Keratinocyte (primary cell): ENCODE measurements around the gene CRTC2.

Source experiments
- EZH2 ChIP-seq: IDR thresholded peaks from one replicate; pipeline ENCODE4 v1.6.1; 2012; ENCODE audit warnings: inconsistent platforms, mild to moderate bottlenecking, low read length, moderate library complexity
- TF ChIP-seq, protein P1 (sequence below), 3 experiments: IDR thresholded peaks in 1 of 3; conservative IDR thresholded peaks in 1 of 3; optimal IDR thresholded peaks in 1 of 3; 2 replicates in 2 of 3; 3 replicates in 1 of 3; pipeline versions ENCODE3 to v1.5.1; 2011; ENCODE audit warnings: low read length in 3 of 3, mild to moderate bottlenecking in 3 of 3, moderate library complexity in 2 of 3, control low read depth in 1 of 3, inconsistent platforms in 1 of 3; ENCODE audit not compliant: insufficient read depth in 2 of 3; ENCODE audit errors: extremely low read depth in 1 of 3

DNA sequence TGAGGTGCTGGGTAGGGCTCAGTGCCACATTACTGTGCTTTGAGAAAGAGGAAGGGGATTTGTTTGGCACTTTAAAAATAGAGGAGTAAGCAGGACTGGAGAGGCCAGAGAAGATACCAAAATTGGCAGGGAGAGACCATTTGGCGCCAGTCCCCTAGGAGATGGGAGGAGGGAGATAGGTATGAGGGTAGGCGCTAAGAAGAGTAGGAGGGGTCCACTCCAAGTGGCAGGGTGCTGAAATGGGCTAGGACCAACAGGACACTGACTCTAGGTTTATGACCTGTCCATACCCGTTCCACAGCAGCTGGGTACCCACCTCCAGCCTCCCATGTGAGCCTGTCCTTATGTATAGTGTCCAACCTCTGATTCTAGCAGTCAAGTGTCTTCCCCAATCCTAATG lies 1.0 kb upstream of the CRTC2 start:
- TF ChIP-seq, protein P1, sequence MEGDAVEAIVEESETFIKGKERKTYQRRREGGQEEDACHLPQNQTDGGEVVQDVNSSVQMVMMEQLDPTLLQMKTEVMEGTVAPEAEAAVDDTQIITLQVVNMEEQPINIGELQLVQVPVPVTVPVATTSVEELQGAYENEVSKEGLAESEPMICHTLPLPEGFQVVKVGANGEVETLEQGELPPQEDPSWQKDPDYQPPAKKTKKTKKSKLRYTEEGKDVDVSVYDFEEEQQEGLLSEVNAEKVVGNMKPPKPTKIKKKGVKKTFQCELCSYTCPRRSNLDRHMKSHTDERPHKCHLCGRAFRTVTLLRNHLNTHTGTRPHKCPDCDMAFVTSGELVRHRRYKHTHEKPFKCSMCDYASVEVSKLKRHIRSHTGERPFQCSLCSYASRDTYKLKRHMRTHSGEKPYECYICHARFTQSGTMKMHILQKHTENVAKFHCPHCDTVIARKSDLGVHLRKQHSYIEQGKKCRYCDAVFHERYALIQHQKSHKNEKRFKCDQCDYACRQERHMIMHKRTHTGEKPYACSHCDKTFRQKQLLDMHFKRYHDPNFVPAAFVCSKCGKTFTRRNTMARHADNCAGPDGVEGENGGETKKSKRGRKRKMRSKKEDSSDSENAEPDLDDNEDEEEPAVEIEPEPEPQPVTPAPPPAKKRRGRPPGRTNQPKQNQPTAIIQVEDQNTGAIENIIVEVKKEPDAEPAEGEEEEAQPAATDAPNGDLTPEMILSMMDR (optimal IDR thresholded peaks at IDR 0.05 in 1 of 3, IDR thresholded peaks at IDR 0.05 in 1 of 3, conservative IDR thresholded peaks at IDR 0.05 in 1 of 3; ENCODE audit: extremely low read depth in 1 of 3, insufficient read depth in 2 of 3, low read length in 3 of 3): no peak
- TF ChIP-seq EZH2: no peak
